Cardiac muscle cell (in vitro differentiated cells and primary cell): Measurements from ENCODE around the gene PNPLA7. TPM values are rescaled to one million over a fixed set of nuclear protein-coding genes. Genes with fewer than 3 reads are reported as not detected.
"Not testable (repeated sequence)": the region's sequence is repeated elsewhere in the genome, so short reads cannot be mapped to it uniquely, and the experiment has no call there.

Source experiments
- DNase-seq, 2 donors: peaks; one replicate each; pipeline versions ENCODE4 v3.0.0 to v3.0.0-alpha.2; 2010 to 2017; ENCODE audit warnings: low read depth in 1 of 2, low spot score in 1 of 2
- H3K27ac ChIP-seq: fragments of 200-600 bp; sonication (generic); 2 replicates; pipeline ENCODE4 v1.5.1; 2016
- H3K27me3 ChIP-seq: fragments of 200-600 bp; sonication (generic); 2 replicates; pipeline ENCODE4 v1.6.0; 2016; ENCODE audit warnings: control low read depth
- H3K36me3 ChIP-seq: fragments of 200-600 bp; sonication (generic); 2 replicates; pipeline ENCODE4 v1.5.1; 2016; ENCODE audit warnings: control low read depth
- H3K4me1 ChIP-seq: fragments of 200-600 bp; sonication (generic); 2 replicates; pipeline ENCODE4 v1.8.1; 2017; ENCODE audit warnings: low read depth, mild to moderate bottlenecking, mixed run types
- H3K4me3 ChIP-seq: fragments of 200-600 bp; sonication (generic); 2 replicates; pipeline ENCODE4 v1.5.1; 2016; ENCODE audit warnings: mild to moderate bottlenecking
- H3K9me3 ChIP-seq: fragments of 200-600 bp; sonication (generic); 2 replicates; pipeline ENCODE4 v1.5.1; 2017; ENCODE audit warnings: low read depth, mild to moderate bottlenecking, control low read depth
- CTCF ChIP-seq: IDR thresholded peaks from 2 replicates; pipeline ENCODE4 v1.5.1; 2012; ENCODE audit warnings: low read depth, mild to moderate bottlenecking, low read length
- polyA plus RNA-seq: library from polyadenylated mRNA; unstranded; fragments of >200 nt; fragmentation: Nextera tagmentation; extraction: Ambion mirVana; gene quantifications from 2 replicates; pipeline ENCODE4 v1.2.1, GENCODE V29; 2016
- total RNA-seq: library from RNA; depleted of rRNA; stranded (reverse); fragments of >200 nt; gene quantifications from 2 replicates; pipeline ENCODE4 v1.2.3, GENCODE V29; 2016

The PNPLA7 gene
- total and polyA plus RNA-seq, 2 experiments from 2014 or later, result 1.4 to 3.6 TPM

- Histone ChIP-seq H3K4me1 (peaks cover 6% of the 10 kb centered on the region), H3K36me3 (no peaks in the 10 kb centered on the region), H3K27ac (no peak overlapping the region), H3K9me3 (no peaks in the 10 kb centered on the region), H3K27me3 (no peaks in the 10 kb centered on the region), H3K4me3 (no peak overlapping the region)
- DNase-seq, result no peak
- no peak for TF ChIP-seq CTCF
Measured at GRCh38 chr9:137452006-137452760, 98.0 kb downstream of the PNPLA7 start.

GRCh38 chr9:137451264-137452005 lies 98.8 kb downstream of the PNPLA7 start:
- not testable (repeated sequence) for DNase-seq, H3K36me3 ChIP-seq, H3K27ac ChIP-seq, H3K4me1 ChIP-seq, H3K9me3 ChIP-seq, H3K27me3 ChIP-seq, H3K4me3 ChIP-seq

- DNase-seq, H3K36me3 ChIP-seq, H3K27me3 ChIP-seq, H3K4me1 ChIP-seq, H3K9me3 ChIP-seq, H3K27ac ChIP-seq, H3K4me3 ChIP-seq: not testable (repeated sequence)
Measured at GRCh38 chr9:137450539-137451222, 99.5 kb downstream of the PNPLA7 start.

- Histone ChIP-seq H3K4me1 (peaks cover 6% of the 10 kb centered on the region), H3K36me3 (no peaks in the 10 kb centered on the region), H3K4me3 (no peak overlapping the region), H3K27me3 (no peaks in the 10 kb centered on the region), H3K27ac (no peak overlapping the region), H3K9me3 (no peaks in the 10 kb centered on the region)
- no peak for TF ChIP-seq CTCF
- DNase-seq, result no peak
Measured at GRCh38 chr9:137449931-137450538, 100.2 kb downstream of the PNPLA7 start.

GRCh38 chr9:137449081-137449844 lies 100.9 kb downstream of the PNPLA7 start:
- H3K27me3 ChIP-seq, result no peaks in the 10 kb centered on the region
- no peak overlapping the region for H3K27ac ChIP-seq
- H3K9me3 ChIP-seq, result no peaks in the 10 kb centered on the region
- no peaks in the 10 kb centered on the region for H3K36me3 ChIP-seq
- H3K4me3 ChIP-seq, result no peak overlapping the region
- DNase-seq, result no peak
- TF ChIP-seq CTCF, result no peak
- peaks cover under 1% of the 10 kb centered on the region for H3K4me1 ChIP-seq

- Histone ChIP-seq H3K4me3 (no peak overlapping the region), H3K36me3 (no peaks in the 10 kb centered on the region), H3K27ac (no peak overlapping the region), H3K9me3 (no peaks in the 10 kb centered on the region), H3K4me1 (no peaks in the 10 kb centered on the region), H3K27me3 (no peaks in the 10 kb centered on the region)
- no peak for DNase-seq
- TF ChIP-seq CTCF, result no peak
Measured at GRCh38 chr9:137448602-137448962, 101.6 kb downstream of the PNPLA7 start.
